Measurements from ENCODE around the gene VASP.

DNA sequence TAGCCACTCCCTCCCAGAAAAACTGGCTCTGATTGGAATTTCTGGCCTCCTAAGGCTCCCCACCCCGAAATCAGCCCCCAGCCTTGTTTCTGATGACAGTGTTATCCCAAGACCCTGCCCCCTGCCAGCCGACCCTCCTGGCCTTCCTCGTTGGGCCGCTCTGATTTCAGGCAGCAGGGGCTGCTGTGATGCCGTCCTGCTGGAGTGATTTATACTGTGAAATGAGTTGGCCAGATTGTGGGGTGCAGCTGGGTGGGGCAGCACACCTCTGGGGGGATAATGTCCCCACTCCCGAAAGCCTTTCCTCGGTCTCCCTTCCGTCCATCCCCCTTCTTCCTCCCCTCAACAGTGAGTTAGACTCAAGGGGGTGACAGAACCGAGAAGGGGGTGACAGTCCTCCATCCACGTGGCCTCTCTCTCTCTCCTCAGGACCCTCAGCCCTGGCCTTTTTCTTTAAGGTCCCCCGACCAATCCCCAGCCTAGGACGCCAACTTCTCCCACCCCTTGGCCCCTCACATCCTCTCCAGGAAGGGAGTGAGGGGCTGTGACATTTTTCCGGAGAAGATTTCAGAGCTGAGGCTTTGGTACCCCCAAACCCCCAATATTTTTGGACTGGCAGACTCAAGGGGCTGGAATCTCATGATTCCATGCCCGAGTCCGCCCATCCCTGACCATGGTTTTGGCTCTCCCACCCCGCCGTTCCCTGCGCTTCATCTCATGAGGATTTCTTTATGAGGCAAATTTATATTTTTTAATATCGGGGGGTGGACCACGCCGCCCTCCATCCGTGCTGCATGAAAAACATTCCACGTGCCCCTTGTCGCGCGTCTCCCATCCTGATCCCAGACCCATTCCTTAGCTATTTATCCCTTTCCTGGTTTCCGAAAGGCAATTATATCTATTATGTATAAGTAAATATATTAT lies 33.3 kb upstream of the VASP start:
- TF ChIP-seq CTCF (IDR thresholded peaks at IDR 0.05; ENCODE audit: low read depth, low read length), result no peak
- no peak for TF ChIP-seq EZH2phosphoT487 (IDR thresholded peaks at IDR 0.05; ENCODE audit: low read depth)

All from OCI-LY3 (cell line).